Astrocyte of the cerebellum (primary cell): ENCODE results near the gene CCDC192.

Source experiments
- DNase-seq: peaks from one replicate; pipeline ENCODE4 v3.0.0-alpha.2; 2011; ENCODE audit warnings: low read depth
- H3K4me3 ChIP-seq: 2 replicates; pipeline ENCODE4 v1.5.1; 2011; ENCODE audit warnings: mild to moderate bottlenecking, low read depth, low read length, moderate library complexity
- CTCF ChIP-seq: IDR thresholded peaks from 2 replicates; pipeline ENCODE4 v1.5.1; 2012; ENCODE audit warnings: low read length, low read depth, moderate library complexity, mild to moderate bottlenecking; ENCODE audit errors: missing control alignments
- in situ Hi-C: cut with HindIII; loops from 2 replicates; pipeline ENCODE4 v1.10.0; 2017; ENCODE audit warnings: low sequenced_read_pairs

The CCDC192 gene

GRCh38 chr5:127804886-127805426, 101.8 kb downstream of the CCDC192 start:
- in situ Hi-C loops: no loop called here
- H3K4me3 ChIP-seq: no peak overlapping the region
- no peak for TF ChIP-seq CTCF
- no peak for DNase-seq

GRCh38 chr5:127805448-127805847, 102.3 kb downstream of the CCDC192 start:
- in situ Hi-C loops: no loop called here
- no peak for TF ChIP-seq CTCF
- no peak for DNase-seq
- H3K4me3 ChIP-seq: no peak overlapping the region

- in situ Hi-C loops: no loop called here
- TF ChIP-seq CTCF: no peak
- DNase-seq: no peak
- no peak overlapping the region for H3K4me3 ChIP-seq
Observed at GRCh38 chr5:127806776-127807175, 103.6 kb downstream of the CCDC192 start.

GRCh38 chr5:127809533-127809932, 106.3 kb downstream of the CCDC192 start:
- DNase-seq: no peak
- in situ Hi-C loops: no loop called here
- TF ChIP-seq CTCF: no peak
- no peak overlapping the region for H3K4me3 ChIP-seq

- no peak for TF ChIP-seq CTCF
- H3K4me3 ChIP-seq: no peak overlapping the region
- in situ Hi-C loops: no loop called here
- no peak for DNase-seq
Observed at GRCh38 chr5:127810017-127810416, 106.8 kb downstream of the CCDC192 start.

GRCh38 chr5:127810707-127811490, 107.7 kb downstream of the CCDC192 start:
- DNase-seq: no peak
- in situ Hi-C loops: no loop called here
- TF ChIP-seq CTCF: no peak
- H3K4me3 ChIP-seq: no peak overlapping the region
